Dendritic cell treated with granulocyte-macrophage colony-stimulating factor and Interleukin-4, amounts not matched to agents 40 ng/mL and 50 ng/mL, for 4 days (primary cell): ENCODE data around the gene PPIL1.

ENCODE experiments used
- H3K27ac Mint-ChIP-seq: one replicate; pipeline ENCODE4 v1.8.0; 2022; ENCODE audit warnings: mild to moderate bottlenecking, mixed read lengths
- H3K27me3 Mint-ChIP-seq: one replicate; pipeline ENCODE4 v1.8.0; 2022; ENCODE audit warnings: mild to moderate bottlenecking, mixed read lengths
- H3K36me3 Mint-ChIP-seq: one replicate; pipeline ENCODE4 v1.8.0; 2022; ENCODE audit warnings: low read depth, mixed read lengths
- H3K4me1 Mint-ChIP-seq: one replicate; pipeline ENCODE4 v1.8.0; 2022; ENCODE audit warnings: low read depth, mixed read lengths
- H3K4me3 Mint-ChIP-seq: one replicate; pipeline ENCODE4 v1.8.0; 2022; ENCODE audit warnings: mild to moderate bottlenecking, moderate library complexity, mixed read lengths
- H3K9me3 Mint-ChIP-seq: one replicate; pipeline ENCODE4 v1.8.0; 2022; ENCODE audit warnings: mixed read lengths
- intact Hi-C: fragments of 100-400 bp; cut with micrococcal nuclease; formaldehyde crosslinking; loops from one replicate; pipeline ENCODE4 v1.15.0; 2022

PPIL1 gene

GRCh38 chr6:36856277-36856676 lies 18.3 kb downstream of the PPIL1 start:
- peaks cover 57% of the 10 kb centered on the region for H3K4me1 Mint-ChIP-seq
- H3K9me3 Mint-ChIP-seq, result peaks cover 21% of the 10 kb centered on the region
- intact Hi-C loops, result no loop called here
- H3K27me3 Mint-ChIP-seq, result no peaks in the 10 kb centered on the region
- peak overlapping the region; percentile 49 for H3K27ac Mint-ChIP-seq
- no peak overlapping the region for H3K4me3 Mint-ChIP-seq
- H3K36me3 Mint-ChIP-seq, result peaks cover 72% of the 10 kb centered on the region

- intact Hi-C loops, result no loop called here
These were observed 18.9 kb downstream of the PPIL1 start for GRCh38 chr6:36855750-36856149.

GRCh38 chr6:36853325-36853724 lies 21.3 kb downstream of the PPIL1 start:
- H3K9me3 Mint-ChIP-seq, result peaks cover 21% of the 10 kb centered on the region
- no peak overlapping the region for H3K4me3 Mint-ChIP-seq
- intact Hi-C loops, result no loop called here
- no peaks in the 10 kb centered on the region for H3K27me3 Mint-ChIP-seq
- H3K36me3 Mint-ChIP-seq, result peaks cover 49% of the 10 kb centered on the region
- H3K4me1 Mint-ChIP-seq, result peaks cover 80% of the 10 kb centered on the region
- peak overlapping the region; percentile 90 for H3K27ac Mint-ChIP-seq

More at GRCh38 chr6:36855750-36856149, 18.9 kb downstream of the PPIL1 start:
- Mint-ChIP-seq H3K27ac (peak overlapping the region; percentile 49), H3K36me3 (peaks cover 72% of the 10 kb centered on the region), H3K4me3 (no peak overlapping the region), H3K9me3 (peaks cover 21% of the 10 kb centered on the region), H3K27me3 (no peaks in the 10 kb centered on the region), H3K4me1 (peaks cover 63% of the 10 kb centered on the region)

- H3K4me1 Mint-ChIP-seq, result peaks cover 87% of the 10 kb centered on the region
- no peaks in the 10 kb centered on the region for H3K27me3 Mint-ChIP-seq
- H3K4me3 Mint-ChIP-seq, result no peak overlapping the region
- H3K36me3 Mint-ChIP-seq, result peaks cover 46% of the 10 kb centered on the region
- H3K27ac Mint-ChIP-seq, result peak overlapping the region; percentile 90
- intact Hi-C loops, result no loop called here
- peaks cover 21% of the 10 kb centered on the region for H3K9me3 Mint-ChIP-seq
These were observed 22.0 kb downstream of the PPIL1 start for GRCh38 chr6:36852481-36853147.

GRCh38 chr6:36851626-36852025 lies 23.0 kb downstream of the PPIL1 start:
- Mint-ChIP-seq H3K36me3 (peaks cover 36% of the 10 kb centered on the region), H3K4me1 (peaks cover 90% of the 10 kb centered on the region), H3K27me3 (no peaks in the 10 kb centered on the region), H3K4me3 (no peak overlapping the region), H3K27ac (peak overlapping the region; percentile 90), H3K9me3 (peaks cover 21% of the 10 kb centered on the region)
- intact Hi-C loops, result loop anchor here (1.0 kb wide), 1 partner anchor 85 kb away; no protein-coding TSS in a partner anchor

- intact Hi-C loops, result loop anchor here (1.0 kb wide), 1 partner anchor 85 kb away; no protein-coding TSS in a partner anchor
- Mint-ChIP-seq H3K9me3 (peaks cover 21% of the 10 kb centered on the region), H3K27me3 (no peaks in the 10 kb centered on the region), H3K4me1 (peaks cover 88% of the 10 kb centered on the region), H3K27ac (no peak overlapping the region), H3K4me3 (no peak overlapping the region), H3K36me3 (peaks cover 32% of the 10 kb centered on the region)
These were observed 23.4 kb downstream of the PPIL1 start for GRCh38 chr6:36851149-36851614.

GRCh38 chr6:36850021-36850420 lies 24.6 kb downstream of the PPIL1 start:
- H3K9me3 Mint-ChIP-seq, result peaks cover 21% of the 10 kb centered on the region
- H3K27ac Mint-ChIP-seq, result no peak overlapping the region
- peaks cover 9% of the 10 kb centered on the region for H3K27me3 Mint-ChIP-seq
- peaks cover 20% of the 10 kb centered on the region for H3K36me3 Mint-ChIP-seq
- peaks cover 86% of the 10 kb centered on the region for H3K4me1 Mint-ChIP-seq
- no peak overlapping the region for H3K4me3 Mint-ChIP-seq
- intact Hi-C loops, result no loop called here

- peaks cover 12% of the 10 kb centered on the region for H3K9me3 Mint-ChIP-seq
- H3K36me3 Mint-ChIP-seq, result peaks cover 10% of the 10 kb centered on the region
- peaks cover 16% of the 10 kb centered on the region for H3K27me3 Mint-ChIP-seq
- intact Hi-C loops, result no loop called here
- peak overlapping the region; percentile 52 for H3K4me3 Mint-ChIP-seq
- H3K27ac Mint-ChIP-seq, result peak overlapping the region; percentile 78
- peaks cover 84% of the 10 kb centered on the region for H3K4me1 Mint-ChIP-seq
These were observed 25.8 kb downstream of the PPIL1 start for GRCh38 chr6:36848658-36849441.

- H3K9me3 Mint-ChIP-seq, result peaks cover 3% of the 10 kb centered on the region
These were observed 26.6 kb downstream of the PPIL1 start for GRCh38 chr6:36847991-36848390.

GRCh38 chr6:36847152-36847551 lies 27.5 kb downstream of the PPIL1 start:
- Mint-ChIP-seq H3K27ac (no peak overlapping the region), H3K4me1 (peaks cover 77% of the 10 kb centered on the region), H3K4me3 (no peak overlapping the region), H3K9me3 (no peaks in the 10 kb centered on the region), H3K36me3 (no peaks in the 10 kb centered on the region), H3K27me3 (peaks cover 19% of the 10 kb centered on the region)
- intact Hi-C loops, result no loop called here

More at GRCh38 chr6:36847991-36848390, 26.6 kb downstream of the PPIL1 start:
- peaks cover 19% of the 10 kb centered on the region for H3K27me3 Mint-ChIP-seq
- no peak overlapping the region for H3K4me3 Mint-ChIP-seq
- intact Hi-C loops, result no loop called here
- peaks cover 2% of the 10 kb centered on the region for H3K36me3 Mint-ChIP-seq
- H3K27ac Mint-ChIP-seq, result peak overlapping the region; percentile 78
- peaks cover 77% of the 10 kb centered on the region for H3K4me1 Mint-ChIP-seq

GRCh38 chr6:36845233-36845632 lies 29.4 kb downstream of the PPIL1 start:
- Mint-ChIP-seq H3K27me3 (peaks cover 29% of the 10 kb centered on the region), H3K4me1 (peaks cover 69% of the 10 kb centered on the region), H3K4me3 (no peak overlapping the region), H3K27ac (peak overlapping the region; percentile 20), H3K9me3 (no peaks in the 10 kb centered on the region), H3K36me3 (no peaks in the 10 kb centered on the region)
- intact Hi-C loops, result no loop called here

- intact Hi-C loops, result no loop called here
- H3K27me3 Mint-ChIP-seq, result peaks cover 35% of the 10 kb centered on the region
- no peak overlapping the region for H3K4me3 Mint-ChIP-seq
- H3K36me3 Mint-ChIP-seq, result no peaks in the 10 kb centered on the region
- no peaks in the 10 kb centered on the region for H3K9me3 Mint-ChIP-seq
- no peak overlapping the region for H3K27ac Mint-ChIP-seq
- peaks cover 64% of the 10 kb centered on the region for H3K4me1 Mint-ChIP-seq
These were observed 30.1 kb downstream of the PPIL1 start for GRCh38 chr6:36844232-36845170.

GRCh38 chr6:36843170-36843569 lies 31.4 kb downstream of the PPIL1 start:
- Mint-ChIP-seq H3K9me3 (no peaks in the 10 kb centered on the region), H3K36me3 (no peaks in the 10 kb centered on the region), H3K27me3 (peaks cover 49% of the 10 kb centered on the region), H3K4me1 (peaks cover 62% of the 10 kb centered on the region), H3K4me3 (no peak overlapping the region), H3K27ac (no peak overlapping the region)
- intact Hi-C loops, result no loop called here
